HG02884 (cell line): ENCODE results near the gene OR6P1.

ENCODE experiments used
- ATAC-seq: cut with Tn5 transposase; IDR thresholded peaks from one replicate; pipeline ENCODE4 v1.9.1; 2021; ENCODE audit warnings: mild to moderate bottlenecking, moderate library complexity; ENCODE audit not compliant: unreplicated experiment

The OR6P1 gene

DNA sequence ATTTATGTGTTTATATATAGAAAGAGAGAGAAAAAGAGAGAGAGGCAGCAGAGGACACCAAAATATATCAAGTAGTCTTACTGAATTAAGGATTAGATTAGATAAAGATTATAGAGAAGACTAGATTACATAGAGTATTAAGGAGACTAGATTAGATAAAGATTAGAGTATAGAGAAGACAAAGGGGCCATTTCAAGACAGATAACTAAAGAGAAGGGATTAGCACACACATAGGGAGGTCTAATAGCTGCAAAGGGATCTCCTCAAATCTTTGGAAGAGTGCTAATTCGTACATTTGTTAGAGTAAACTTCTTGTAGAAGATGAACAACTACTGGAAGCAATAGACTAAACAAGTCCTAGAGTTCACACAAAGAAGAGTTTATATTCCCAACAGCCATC is 50.4 kb downstream of the OR6P1 start:
- ATAC-seq, result no peak

DNA sequence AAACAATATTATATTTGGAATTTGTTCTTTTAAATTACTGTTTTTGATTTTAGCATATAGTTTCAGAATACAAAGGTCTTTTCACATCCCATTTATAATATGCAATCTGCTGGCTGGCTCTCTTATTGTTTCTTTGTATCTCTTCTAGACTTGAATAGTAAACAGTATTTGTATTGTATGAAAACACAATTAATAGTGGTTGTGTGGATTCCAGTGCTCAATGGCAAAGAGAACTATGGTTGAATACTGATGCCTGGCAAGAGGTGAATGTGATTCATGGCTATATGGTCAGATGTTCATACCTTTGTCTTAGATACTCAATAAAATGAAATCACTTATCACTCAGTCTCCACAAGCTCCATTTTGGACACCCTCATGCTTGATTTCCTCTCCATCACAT is 53.4 kb downstream of the OR6P1 start:
- ATAC-seq, result no peak
